ENCODE measurements around the gene FAM210A. TPM values are rescaled to one million over a fixed set of nuclear protein-coding genes. Genes with fewer than 3 reads are reported as not detected.

FAM210A gene
- total RNA-seq, 1 experiment from 2014 or later = 17.1 TPM

GRCh38 chr18:13618760-13619438 is 107.5 kb downstream of the FAM210A start:
- H3K36me3 ChIP-seq (ENCODE audit: control insufficient read depth, insufficient read depth, low read length) = no peaks in the 10 kb centered on the region
- no peak for TF ChIP-seq CTCF (IDR thresholded peaks at IDR 0.05; ENCODE audit: insufficient read depth in 1 of 2, low read depth in 1 of 2, low read length in 1 of 2, severe bottlenecking in 1 of 2, unreplicated experiment in 1 of 2)
- CTCF ChIA-PET = no interaction called here
- intact Hi-C loops (cut with micrococcal nuclease; ENCODE audit: unreplicated experiment) = no loop called here
- Mint-ChIP-seq H3K4me1 (ENCODE audit: low read depth, unreplicated experiment) (no peaks in the 10 kb centered on the region), H3K9me3 (ENCODE audit: unreplicated experiment) (no peaks in the 10 kb centered on the region), H3K36me3 (ENCODE audit: insufficient read depth, unreplicated experiment) (no peaks in the 10 kb centered on the region), H3K27me3 (ENCODE audit: insufficient read depth, unreplicated experiment) (peaks cover 8% of the 10 kb centered on the region), H3K27ac (ENCODE audit: unreplicated experiment) (no peak overlapping the region), H3K4me3 (ENCODE audit: unreplicated experiment) (no peak overlapping the region)
- no peak overlapping the region for H3K4me3 ChIP-seq (ENCODE audit: low read depth, low read length)
- no peaks in the 10 kb centered on the region for H3K4me1 ChIP-seq
- DNase-seq = no peak
- H3K9me3 ChIP-seq = no peaks in the 10 kb centered on the region
- no TSS peak for BruUV-seq (replicated peaks)
- POLR2A ChIA-PET = no interaction called here
- H3K27me3 ChIP-seq (replicated peaks; ENCODE audit: control insufficient read depth, insufficient read depth, low read length) = no peaks in the 10 kb centered on the region

GRCh38 chr18:13617826-13618515 is 108.4 kb downstream of the FAM210A start:
- Mint-ChIP-seq H3K4me3 (ENCODE audit: unreplicated experiment) (no peak overlapping the region), H3K4me1 (ENCODE audit: low read depth, unreplicated experiment) (no peaks in the 10 kb centered on the region), H3K9me3 (ENCODE audit: unreplicated experiment) (no peaks in the 10 kb centered on the region), H3K27me3 (ENCODE audit: insufficient read depth, unreplicated experiment) (peaks cover 11% of the 10 kb centered on the region), H3K36me3 (ENCODE audit: insufficient read depth, unreplicated experiment) (no peaks in the 10 kb centered on the region), H3K27ac (ENCODE audit: unreplicated experiment) (no peak overlapping the region)
- ChIA-PET CTCF (no interaction called here), POLR2A (no interaction called here)
- TF ChIP-seq CTCF (IDR thresholded peaks at IDR 0.05; ENCODE audit: insufficient read depth in 1 of 2, low read depth in 1 of 2, low read length in 1 of 2, severe bottlenecking in 1 of 2, unreplicated experiment in 1 of 2) = no peak
- intact Hi-C loops (cut with micrococcal nuclease; ENCODE audit: unreplicated experiment) = no loop called here
- H3K36me3 ChIP-seq (ENCODE audit: control insufficient read depth, insufficient read depth, low read length) = no peaks in the 10 kb centered on the region
- H3K4me3 ChIP-seq (ENCODE audit: low read depth, low read length) = no peak overlapping the region
- DNase-seq = no peak
- BruUV-seq (replicated peaks) = no TSS peak
- H3K27me3 ChIP-seq (replicated peaks; ENCODE audit: control insufficient read depth, insufficient read depth, low read length) = no peaks in the 10 kb centered on the region
- no peaks in the 10 kb centered on the region for H3K4me1 ChIP-seq
- H3K9me3 ChIP-seq = no peaks in the 10 kb centered on the region

GRCh38 chr18:13616525-13617035 is 109.8 kb downstream of the FAM210A start:
- Histone ChIP-seq H3K36me3 (ENCODE audit: control insufficient read depth, insufficient read depth, low read length) (no peaks in the 10 kb centered on the region), H3K4me3 (ENCODE audit: low read depth, low read length) (no peak overlapping the region), H3K9me3 (no peaks in the 10 kb centered on the region), H3K27me3 (replicated peaks; ENCODE audit: control insufficient read depth, insufficient read depth, low read length) (no peaks in the 10 kb centered on the region), H3K4me1 (no peaks in the 10 kb centered on the region)
- no peaks in the 10 kb centered on the region for H3K36me3 Mint-ChIP-seq (ENCODE audit: insufficient read depth, unreplicated experiment)
- TF ChIP-seq CTCF (IDR thresholded peaks at IDR 0.05; ENCODE audit: insufficient read depth in 1 of 2, low read depth in 1 of 2, low read length in 1 of 2, severe bottlenecking in 1 of 2, unreplicated experiment in 1 of 2) = no peak
- intact Hi-C loops (cut with micrococcal nuclease; ENCODE audit: unreplicated experiment) = no loop called here
- DNase-seq = no peak
- no peaks in the 10 kb centered on the region for H3K9me3 Mint-ChIP-seq (ENCODE audit: unreplicated experiment)
- H3K27me3 Mint-ChIP-seq (ENCODE audit: insufficient read depth, unreplicated experiment) = peaks cover 10% of the 10 kb centered on the region
- ChIA-PET POLR2A (no interaction called here), CTCF (no interaction called here)
- no peak overlapping the region for H3K27ac Mint-ChIP-seq (ENCODE audit: unreplicated experiment)
- no TSS peak for BruUV-seq (replicated peaks)
- H3K4me3 Mint-ChIP-seq (ENCODE audit: unreplicated experiment) = no peak overlapping the region
- no peaks in the 10 kb centered on the region for H3K4me1 Mint-ChIP-seq (ENCODE audit: low read depth, unreplicated experiment)

All from Caco-2 (cell line).